GM23338 (cell line): ENCODE measurements around the gene OSBPL10. TPM values are rescaled to one million over a fixed set of nuclear protein-coding genes. Genes with fewer than 3 reads are reported as not detected.

ENCODE experiments used
- ATAC-seq: fragments of 200-7000 bp; cut with Tn5 transposase; 3 replicates; pipeline ENCODE4 v1.9.1; 2020
- DNase-seq: peaks from one replicate; pipeline ENCODE4 v3.0.0-alpha.2; 2015; ENCODE audit warnings: low spot score
- H2AFZ ChIP-seq: fragments of 200-600 bp; sonication (generic); 2 replicates; pipeline ENCODE4 v1.8.0; 2016; ENCODE audit warnings: antibody characterized with exemption, mild to moderate bottlenecking, moderate library complexity
- H3F3A ChIP-seq: fragments of 200-600 bp; sonication (generic); replicated peaks from 2 replicates; pipeline ENCODE4 v1.8.0; 2017; ENCODE audit warnings: antibody characterized with exemption, mixed run types, low read depth
- H3K27ac ChIP-seq: fragments of 200-600 bp; sonication (generic); 2 replicates; pipeline ENCODE4 v1.6.1; 2016; ENCODE audit warnings: low read depth
- H3K27me3 ChIP-seq: fragments of 200-600 bp; sonication (generic); 2 replicates; pipeline ENCODE4 v1.8.0; 2016; ENCODE audit warnings: mild to moderate bottlenecking, mixed run types, moderate library complexity; ENCODE audit not compliant: insufficient read depth
- H3K36me3 ChIP-seq: fragments of 200-600 bp; sonication (generic); 2 replicates; pipeline ENCODE4 v1.8.0; 2016; ENCODE audit warnings: mild to moderate bottlenecking; ENCODE audit not compliant: insufficient read depth
- H3K4me1 ChIP-seq: fragments of 200-600 bp; sonication (generic); 2 replicates; pipeline ENCODE4 v1.8.0; 2016; ENCODE audit warnings: mild to moderate bottlenecking, moderate library complexity; ENCODE audit not compliant: insufficient read depth
- H3K4me2 ChIP-seq: fragments of 200-600 bp; sonication (generic); 2 replicates; pipeline ENCODE4 v1.7.1; 2017; ENCODE audit warnings: mixed run types
- H3K4me3 ChIP-seq: fragments of 200-600 bp; sonication (generic); 2 replicates; pipeline ENCODE4 v1.6.1; 2016; ENCODE audit warnings: mixed run types
- H3K79me2 ChIP-seq: fragments of 200-600 bp; sonication (generic); replicated peaks from 2 replicates; pipeline ENCODE4 v1.8.0; 2017; ENCODE audit warnings: mild to moderate bottlenecking; ENCODE audit not compliant: insufficient read depth
- H3K9me2 ChIP-seq: fragments of 200-600 bp; sonication (generic); 2 replicates; pipeline ENCODE4 v1.8.0; 2017; ENCODE audit not compliant: insufficient read depth
- H4K20me1 ChIP-seq: fragments of 200-600 bp; sonication (generic); replicated peaks from 2 replicates; pipeline ENCODE4 v1.8.0; 2017; ENCODE audit warnings: mild to moderate bottlenecking; ENCODE audit not compliant: insufficient read depth
- H3K27ac Mint-ChIP-seq: 2 replicates; pipeline ENCODE4 v1.8.0; 2020; ENCODE audit warnings: inconsistent platforms, mild to moderate bottlenecking, moderate library complexity, mixed read lengths
- H3K27me3 Mint-ChIP-seq: 3 replicates; pipeline ENCODE4 v1.8.0; 2022; ENCODE audit warnings: low read depth, mild to moderate bottlenecking, moderate library complexity, mixed read lengths, inconsistent platforms; ENCODE audit not compliant: insufficient read depth, poor library complexity
- H3K36me3 Mint-ChIP-seq: 3 replicates; pipeline ENCODE4 v1.8.0; 2021; ENCODE audit warnings: low read depth, mild to moderate bottlenecking, inconsistent platforms, moderate library complexity, mixed read lengths
- H3K4me1 Mint-ChIP-seq: 3 replicates; pipeline ENCODE4 v1.8.0; 2020; ENCODE audit warnings: mild to moderate bottlenecking, inconsistent platforms, mixed read lengths
- H3K4me3 Mint-ChIP-seq: 3 replicates; pipeline ENCODE4 v1.8.0; 2021; ENCODE audit warnings: moderate library complexity, mild to moderate bottlenecking, inconsistent platforms, mixed read lengths
- H3K9me3 Mint-ChIP-seq: 3 replicates; pipeline ENCODE4 v1.8.0; 2020; ENCODE audit warnings: moderate library complexity, mild to moderate bottlenecking, inconsistent platforms, mixed read lengths
- CREB1 ChIP-seq: fragments of 250-450 bp; sonication (Bioruptor Pico); IDR thresholded peaks from 2 replicates; pipeline ENCODE4 v1.5.0; 2020; ENCODE audit warnings: low read depth, mild to moderate bottlenecking, moderate library complexity
- CTCF ChIP-seq, 2 experiments: fragments of 200-600 bp in 1 of 2; sonication (generic) in 1 of 2; conservative IDR thresholded peaks; 2 replicates each; pipeline versions ENCODE4 v1.5.1 to v1.6.1; 2016 to 2017; ENCODE audit warnings: antibody characterized with exemption in 2 of 2, low read depth in 2 of 2, mild to moderate bottlenecking in 2 of 2, moderate library complexity in 1 of 2
- ETS1 ChIP-seq: IDR thresholded peaks from 2 replicates; pipeline ENCODE4 v1.6.1; 2016; ENCODE audit warnings: antibody characterized with exemption
- JUNB ChIP-seq: IDR thresholded peaks from one replicate; pipeline ENCODE4 v1.6.1; 2016; ENCODE audit warnings: antibody characterized with exemption; ENCODE audit not compliant: unreplicated experiment
- POLR2AphosphoS5 ChIP-seq: IDR thresholded peaks from 2 replicates; pipeline ENCODE4 v1.6.1; 2016; ENCODE audit warnings: antibody characterized with exemption, low read depth
- REST ChIP-seq: IDR thresholded peaks from one replicate; pipeline ENCODE4 v1.6.1; 2018; ENCODE audit warnings: antibody characterized with exemption; ENCODE audit not compliant: unreplicated experiment
- ZNF114 ChIP-seq: fragments of 250-450 bp; sonication (Bioruptor Pico); IDR thresholded peaks from 2 replicates; pipeline ENCODE4 v1.5.0; 2020; ENCODE audit warnings: mild to moderate bottlenecking, moderate library complexity
- ZNF331 ChIP-seq: fragments of 250-450 bp; sonication (Bioruptor Pico); IDR thresholded peaks from 2 replicates; pipeline ENCODE4 v1.5.0; 2020; ENCODE audit warnings: low read depth, mild to moderate bottlenecking, moderate library complexity
- ZNF462 ChIP-seq: fragments of 250-450 bp; sonication (Bioruptor Pico); IDR thresholded peaks from 2 replicates; pipeline ENCODE4 v1.5.0; 2020; ENCODE audit warnings: mild to moderate bottlenecking, moderate library complexity
- polyA plus RNA-seq: library from polyadenylated mRNA; unstranded; fragments of >200 nt; fragmentation: Nextera tagmentation; extraction: Ambion mirVana; gene quantifications from 2 replicates; pipeline ENCODE4 v1.2.1, GENCODE V29; 2016
- total RNA-seq: library from RNA; depleted of rRNA; stranded (reverse); fragments of >200 nt; shearing (Covaris generic); gene quantifications from 2 replicates; pipeline ENCODE4 v1.2.3, GENCODE V29; 2014

The OSBPL10 gene
- total and polyA plus RNA-seq, 2 experiments from 2014 or later, result 23.8 to 149 TPM

GRCh38 chr3:31793821-31794220, 187.2 kb downstream of the OSBPL10 start:
- Histone ChIP-seq H3K27ac (no peak overlapping the region), H3K4me2 (no peak overlapping the region), H3K79me2 (peaks cover 56% of the 10 kb centered on the region), H3F3A (no peaks in the 10 kb centered on the region), H4K20me1 (peaks cover 22% of the 10 kb centered on the region; the same call in 1 of the 2 replicates), H3K4me3 (no peak overlapping the region), H3K4me1 (peaks cover 15% of the 10 kb centered on the region), H2AFZ (no peak overlapping the region), H3K27me3 (no peaks in the 10 kb centered on the region), H3K9me2 (no peaks in the 10 kb centered on the region; the same call in 1 of the 2 replicates), H3K36me3 (0 out of 2 replicates have a peak, but pooled peaks cover 3% of the 10 kb centered on the region)
- Mint-ChIP-seq H3K36me3 (peaks cover 29% of the 10 kb centered on the region), H3K4me1 (peaks cover 24% of the 10 kb centered on the region), H3K4me3 (no peak overlapping the region), H3K27me3 (peaks cover 4% of the 10 kb centered on the region), H3K9me3 (peaks cover 4% of the 10 kb centered on the region; the same call in 1 of the 3 replicates), H3K27ac (no peak overlapping the region)
- no peak for TF ChIP-seq POLR2AphosphoS5
- ATAC-seq, result peak; percentile 36; the same call in 2 of the 3 replicates
- DNase-seq, result no peak

- H3K27ac Mint-ChIP-seq, result peak overlapping the region; percentile 48; the same call in 1 of the 2 replicates
- Histone ChIP-seq H3K4me2 (no peak overlapping the region), H3K79me2 (peaks cover 44% of the 10 kb centered on the region), H3K27ac (no peak overlapping the region), H3K27me3 (no peaks in the 10 kb centered on the region), H3K4me3 (no peak overlapping the region), H4K20me1 (peaks cover 13% of the 10 kb centered on the region; the same call in 1 of the 2 replicates), H3K36me3 (0 out of 2 replicates have a peak, but pooled peaks cover 3% of the 10 kb centered on the region), H3K4me1 (peaks cover 15% of the 10 kb centered on the region), H2AFZ (no peak overlapping the region), H3F3A (no peaks in the 10 kb centered on the region), H3K9me2 (no peaks in the 10 kb centered on the region; the same call in 1 of the 2 replicates)
- no peak overlapping the region for H3K4me3 Mint-ChIP-seq
- H3K36me3 Mint-ChIP-seq, result peaks cover 25% of the 10 kb centered on the region
- peaks cover 6% of the 10 kb centered on the region for H3K27me3 Mint-ChIP-seq
- peaks cover 4% of the 10 kb centered on the region; the same call in 1 of the 3 replicates for H3K9me3 Mint-ChIP-seq
- ATAC-seq (no peak), DNase-seq (no peak)
- H3K4me1 Mint-ChIP-seq, result peaks cover 24% of the 10 kb centered on the region
- no peak for TF ChIP-seq CREB1
- no peak for TF ChIP-seq ZNF462
- TF ChIP-seq ZNF114 (CRISPR knock-in tag), result no peak
- TF ChIP-seq JUNB, result no peak
- TF ChIP-seq POLR2AphosphoS5, result no peak
- TF ChIP-seq ZNF331 (CRISPR knock-in tag), result no peak
- no peak for TF ChIP-seq ETS1
- TF ChIP-seq REST, result no peak
- no peak for TF ChIP-seq CTCF (conservative IDR thresholded peaks at IDR 0.05; ENCODE audit: low read depth in 2 of 2)
Observed at GRCh38 chr3:31791090-31791430, 190.0 kb downstream of the OSBPL10 start.
